Measurements from ENCODE around the gene NEURL1. TPM values are rescaled to one million over a fixed set of nuclear protein-coding genes. Genes with fewer than 3 reads are reported as not detected.
A peak's percentile ranks its signal among the peaks of the same experiment; 100 is the strongest.
"Not testable (repeated sequence)": the region's sequence is repeated elsewhere in the genome, so short reads cannot be mapped to it uniquely, and the experiment has no call there.

NEURL1 gene
- total RNA-seq, 2 experiments from 2014 or later, result 0.47 TPM; not detected in 1

- ChIA-PET CTCF (ENCODE audit: unreplicated experiment) (interaction anchor here (0.9 kb wide), 1 partner anchor 73 kb away, joined by 3 read pairs; no protein-coding TSS in a partner anchor), POLR2A (interaction anchor here (0.7 to 2.1 kb wide), 4 partner anchors 8 to 264 kb away, joined by 3 to 5 read pairs (median 4); no protein-coding TSS in a partner anchor)
- H3K4me2 ChIP-seq (ENCODE audit: low read length), result no peak overlapping the region
- no peak overlapping the region for H2AFZ ChIP-seq (ENCODE audit: low read length)
- no TSS peak for BruUV-seq (replicated peaks)
- no peaks in the 10 kb centered on the region for H3K9me2 ChIP-seq (ENCODE audit: insufficient read depth, low read length)
- intact Hi-C loops (cut with micrococcal nuclease; ENCODE audit: unreplicated experiment), result no loop called here
- no peak overlapping the region for H3K4me3 ChIP-seq (ENCODE audit: low read depth, low read length, poor library complexity, severe bottlenecking)
- DNase-seq (ENCODE audit: low spot score), result peak; percentile 29
- H3K9me3 ChIP-seq (ENCODE audit: low read length), result no peaks in the 10 kb centered on the region
- no peaks in the 10 kb centered on the region for H3K36me3 ChIP-seq (ENCODE audit: insufficient read depth, low read length)
- H3K79me2 ChIP-seq (ENCODE audit: insufficient read depth, low read depth, low read length), result no peaks in the 10 kb centered on the region
- no peaks in the 10 kb centered on the region for H4K20me1 ChIP-seq (ENCODE audit: insufficient read depth, low read length)
- TF ChIP-seq EZH2phosphoT487 (IDR thresholded peaks at IDR 0.05; ENCODE audit: borderline replicate concordance, low read depth, low read length), result no peak
- TF ChIP-seq, protein P1, sequence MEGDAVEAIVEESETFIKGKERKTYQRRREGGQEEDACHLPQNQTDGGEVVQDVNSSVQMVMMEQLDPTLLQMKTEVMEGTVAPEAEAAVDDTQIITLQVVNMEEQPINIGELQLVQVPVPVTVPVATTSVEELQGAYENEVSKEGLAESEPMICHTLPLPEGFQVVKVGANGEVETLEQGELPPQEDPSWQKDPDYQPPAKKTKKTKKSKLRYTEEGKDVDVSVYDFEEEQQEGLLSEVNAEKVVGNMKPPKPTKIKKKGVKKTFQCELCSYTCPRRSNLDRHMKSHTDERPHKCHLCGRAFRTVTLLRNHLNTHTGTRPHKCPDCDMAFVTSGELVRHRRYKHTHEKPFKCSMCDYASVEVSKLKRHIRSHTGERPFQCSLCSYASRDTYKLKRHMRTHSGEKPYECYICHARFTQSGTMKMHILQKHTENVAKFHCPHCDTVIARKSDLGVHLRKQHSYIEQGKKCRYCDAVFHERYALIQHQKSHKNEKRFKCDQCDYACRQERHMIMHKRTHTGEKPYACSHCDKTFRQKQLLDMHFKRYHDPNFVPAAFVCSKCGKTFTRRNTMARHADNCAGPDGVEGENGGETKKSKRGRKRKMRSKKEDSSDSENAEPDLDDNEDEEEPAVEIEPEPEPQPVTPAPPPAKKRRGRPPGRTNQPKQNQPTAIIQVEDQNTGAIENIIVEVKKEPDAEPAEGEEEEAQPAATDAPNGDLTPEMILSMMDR (conservative IDR thresholded peaks at IDR 0.05; ENCODE audit: low read length), result peak; percentile 75
- H3K27ac ChIP-seq (ENCODE audit: low read depth, low read length, poor library complexity, severe bottlenecking), result no peak overlapping the region
- no peaks in the 10 kb centered on the region for H3K4me1 ChIP-seq (ENCODE audit: insufficient read depth, low read length, poor library complexity, severe bottlenecking)
These were observed 112.0 kb downstream of the NEURL1 start for GRCh38 chr10:103605359-103606096.

GRCh38 chr10:103606097-103606438 lies 112.6 kb downstream of the NEURL1 start:
- H3K9me3 ChIP-seq (ENCODE audit: low read length); H3K27ac ChIP-seq (ENCODE audit: low read depth, low read length, poor library complexity, severe bottlenecking); H3K4me2 ChIP-seq (ENCODE audit: low read length); BruUV-seq (replicated peaks); intact Hi-C loops (cut with micrococcal nuclease; ENCODE audit: unreplicated experiment); H4K20me1 ChIP-seq (ENCODE audit: insufficient read depth, low read length); H2AFZ ChIP-seq (ENCODE audit: low read length); H3K79me2 ChIP-seq (ENCODE audit: insufficient read depth, low read depth, low read length); H3K9me2 ChIP-seq (ENCODE audit: insufficient read depth, low read length); H3K4me1 ChIP-seq (ENCODE audit: insufficient read depth, low read length, poor library complexity, severe bottlenecking); H3K4me3 ChIP-seq (ENCODE audit: low read depth, low read length, poor library complexity, severe bottlenecking); H3K36me3 ChIP-seq (ENCODE audit: insufficient read depth, low read length); DNase-seq (ENCODE audit: low spot score): not testable (repeated sequence)
- POLR2A ChIA-PET, result interaction anchor here (0.6 to 0.9 kb wide), 3 partner anchors 75 to 264 kb away, joined by 3 read pairs; no protein-coding TSS in a partner anchor
- CTCF ChIA-PET (ENCODE audit: unreplicated experiment), result interaction anchor here (0.9 kb wide), 1 partner anchor 72 kb away, joined by 3 read pairs; no protein-coding TSS in a partner anchor

DNA sequence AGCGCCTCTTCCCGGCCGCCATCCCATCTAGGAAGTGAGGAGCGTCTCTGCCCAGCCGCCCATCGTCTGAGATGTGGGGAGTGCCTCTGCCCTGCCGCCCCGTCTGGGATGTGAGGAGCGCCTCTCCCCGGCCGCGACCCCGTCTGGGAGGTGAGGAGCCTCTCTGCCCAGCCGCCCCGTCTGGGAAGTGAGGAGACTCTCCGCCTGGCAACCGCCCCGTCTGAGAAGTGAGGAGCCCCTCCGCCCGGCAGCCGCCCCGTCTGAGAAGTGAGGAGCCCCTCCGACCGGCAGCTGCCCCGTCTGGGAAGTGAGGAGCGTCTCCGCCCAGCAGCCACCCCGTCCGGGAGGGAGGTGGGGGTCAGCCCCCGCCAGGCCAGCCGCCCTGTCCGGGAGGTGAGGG lies 113.5 kb downstream of the NEURL1 start:
- intact Hi-C loops (cut with micrococcal nuclease; ENCODE audit: unreplicated experiment); H3K27ac ChIP-seq (ENCODE audit: low read depth, low read length, poor library complexity, severe bottlenecking); H3K4me2 ChIP-seq (ENCODE audit: low read length); H3K4me1 ChIP-seq (ENCODE audit: insufficient read depth, low read length, poor library complexity, severe bottlenecking); POLR2A ChIA-PET; H2AFZ ChIP-seq (ENCODE audit: low read length); H3K9me2 ChIP-seq (ENCODE audit: insufficient read depth, low read length); H4K20me1 ChIP-seq (ENCODE audit: insufficient read depth, low read length); BruUV-seq (replicated peaks); H3K4me3 ChIP-seq (ENCODE audit: low read depth, low read length, poor library complexity, severe bottlenecking); H3K36me3 ChIP-seq (ENCODE audit: insufficient read depth, low read length); H3K79me2 ChIP-seq (ENCODE audit: insufficient read depth, low read depth, low read length); H3K9me3 ChIP-seq (ENCODE audit: low read length); DNase-seq (ENCODE audit: low spot score); CTCF ChIA-PET (ENCODE audit: unreplicated experiment): not testable (repeated sequence)

GRCh38 chr10:103608056-103608455 lies 114.6 kb downstream of the NEURL1 start:
- POLR2A ChIA-PET, result interaction anchor here (1.3 kb wide), 1 partner anchor 17 kb away, joined by 3 read pairs; no protein-coding TSS in a partner anchor
- CTCF ChIA-PET (ENCODE audit: unreplicated experiment); H3K36me3 ChIP-seq (ENCODE audit: insufficient read depth, low read length): not testable (repeated sequence)

More at GRCh38 chr10:103608056-103608455, 114.6 kb downstream of the NEURL1 start:
- H3K4me1 ChIP-seq (ENCODE audit: insufficient read depth, low read length, poor library complexity, severe bottlenecking); H3K9me2 ChIP-seq (ENCODE audit: insufficient read depth, low read length); BruUV-seq (replicated peaks); H3K4me3 ChIP-seq (ENCODE audit: low read depth, low read length, poor library complexity, severe bottlenecking); H4K20me1 ChIP-seq (ENCODE audit: insufficient read depth, low read length); H2AFZ ChIP-seq (ENCODE audit: low read length); H3K27ac ChIP-seq (ENCODE audit: low read depth, low read length, poor library complexity, severe bottlenecking); H3K4me2 ChIP-seq (ENCODE audit: low read length); H3K79me2 ChIP-seq (ENCODE audit: insufficient read depth, low read depth, low read length); DNase-seq (ENCODE audit: low spot score); H3K9me3 ChIP-seq (ENCODE audit: low read length); intact Hi-C loops (cut with micrococcal nuclease; ENCODE audit: unreplicated experiment): not testable (repeated sequence)
